NT2/D1 (cell line): ENCODE results near the gene GCM1.

Experiments
- DNase-seq: peaks from one replicate; pipeline ENCODE4 v3.0.0-alpha.2; 2011; ENCODE audit warnings: low read depth, low spot score
- H3K27me3 ChIP-seq: 2 replicates; pipeline ENCODE4 v1.6.0; 2011; ENCODE audit warnings: mild to moderate bottlenecking; ENCODE audit not compliant: insufficient read length, insufficient read depth
- H3K36me3 ChIP-seq: 2 replicates; pipeline ENCODE4 v1.6.1; 2011; ENCODE audit warnings: mild to moderate bottlenecking, low read length, mixed read lengths; ENCODE audit not compliant: insufficient read depth, insufficient read length
- H3K4me1 ChIP-seq: 2 replicates; pipeline ENCODE4 v1.5.1; 2011; ENCODE audit not compliant: insufficient read depth, insufficient read length
- H3K4me3 ChIP-seq: 2 replicates; pipeline ENCODE4 v1.5.1; 2011; ENCODE audit warnings: low read depth; ENCODE audit not compliant: insufficient read length
- H3K9ac ChIP-seq: 2 replicates; pipeline ENCODE4 v1.6.0; 2011; ENCODE audit warnings: low read depth; ENCODE audit not compliant: insufficient read length
- H3K9me3 ChIP-seq: 2 replicates; pipeline ENCODE4 v1.5.1; 2011; ENCODE audit warnings: mild to moderate bottlenecking, low read length; ENCODE audit not compliant: insufficient read depth
- SUZ12 ChIP-seq: IDR thresholded peaks from 2 replicates; pipeline ENCODE4 v1.6.1; 2011; ENCODE audit not compliant: insufficient read length, insufficient read depth; ENCODE audit errors: extremely low read depth
- YY1 ChIP-seq: IDR thresholded peaks from 2 replicates; pipeline ENCODE4 v1.6.1; 2011; ENCODE audit not compliant: insufficient read length, insufficient read depth
- ZNF274 ChIP-seq: IDR thresholded peaks from 2 replicates; pipeline ENCODE4 v1.6.1; 2011; ENCODE audit warnings: mild to moderate bottlenecking, low read depth, low read length

GCM1 gene

GRCh38 chr6:53133961-53134360 is 14.7 kb downstream of the GCM1 start:
- TF ChIP-seq SUZ12 (no peak), YY1 (no peak), ZNF274 (no peak)
- H3K4me1 ChIP-seq = no peaks in the 10 kb centered on the region
- DNase-seq = no peak
- H3K27me3 ChIP-seq = no peaks in the 10 kb centered on the region
- H3K9ac ChIP-seq = no peak overlapping the region
- no peaks in the 10 kb centered on the region for H3K36me3 ChIP-seq
- H3K9me3 ChIP-seq = no peaks in the 10 kb centered on the region
- H3K4me3 ChIP-seq = no peak overlapping the region

- DNase-seq = no peak
- H3K4me1 ChIP-seq = no peaks in the 10 kb centered on the region
- H3K36me3 ChIP-seq = no peaks in the 10 kb centered on the region
- no peak overlapping the region for H3K4me3 ChIP-seq
- no peaks in the 10 kb centered on the region for H3K27me3 ChIP-seq
- H3K9me3 ChIP-seq = no peaks in the 10 kb centered on the region
- TF ChIP-seq SUZ12 = no peak
- no peak for TF ChIP-seq YY1
- H3K9ac ChIP-seq = no peak overlapping the region
Measured at GRCh38 chr6:53130569-53131290, 17.9 kb downstream of the GCM1 start.

- TF ChIP-seq SUZ12 (no peak), ZNF274 (no peak), YY1 (no peak)
- H3K36me3 ChIP-seq = no peaks in the 10 kb centered on the region
- no peaks in the 10 kb centered on the region for H3K27me3 ChIP-seq
- no peaks in the 10 kb centered on the region for H3K9me3 ChIP-seq
- H3K9ac ChIP-seq = no peak overlapping the region
- H3K4me3 ChIP-seq = no peak overlapping the region
- DNase-seq = no peak
- no peaks in the 10 kb centered on the region for H3K4me1 ChIP-seq
Measured at GRCh38 chr6:53128842-53129241, 19.8 kb downstream of the GCM1 start.

GRCh38 chr6:53125276-53125675 is 23.4 kb downstream of the GCM1 start:
- peaks cover 2% of the 10 kb centered on the region for H3K4me1 ChIP-seq
- no peaks in the 10 kb centered on the region for H3K27me3 ChIP-seq

GRCh38 chr6:53124131-53124800 is 24.4 kb downstream of the GCM1 start:
- no peak overlapping the region for H3K4me3 ChIP-seq
- no peaks in the 10 kb centered on the region for H3K27me3 ChIP-seq
- TF ChIP-seq ZNF274 (no peak), SUZ12 (no peak), YY1 (no peak)
- DNase-seq = no peak
- H3K9ac ChIP-seq = no peak overlapping the region
- no peaks in the 10 kb centered on the region for H3K9me3 ChIP-seq
- no peaks in the 10 kb centered on the region for H3K36me3 ChIP-seq
- H3K4me1 ChIP-seq = peaks cover 2% of the 10 kb centered on the region

More at GRCh38 chr6:53125276-53125675, 23.4 kb downstream of the GCM1 start:
- Histone ChIP-seq H3K4me3 (no peak overlapping the region), H3K36me3 (no peaks in the 10 kb centered on the region), H3K9ac (no peak overlapping the region), H3K9me3 (no peaks in the 10 kb centered on the region)
- no peak for TF ChIP-seq SUZ12
- no peak for TF ChIP-seq ZNF274
- TF ChIP-seq YY1 = no peak
- no peak for DNase-seq

- Histone ChIP-seq H3K9ac (no peak overlapping the region), H3K4me3 (no peak overlapping the region), H3K27me3 (peaks cover 4% of the 10 kb centered on the region), H3K36me3 (no peaks in the 10 kb centered on the region), H3K4me1 (peaks cover 7% of the 10 kb centered on the region), H3K9me3 (peaks cover 6% of the 10 kb centered on the region; the same call in 1 of the 2 replicates)
- DNase-seq = peak; percentile 66
- TF ChIP-seq SUZ12 (no peak), ZNF274 (no peak), YY1 (no peak)
Measured at GRCh38 chr6:53119772-53120409, 28.8 kb downstream of the GCM1 start.

- peaks cover 4% of the 10 kb centered on the region for H3K27me3 ChIP-seq
- H3K4me3 ChIP-seq = no peak overlapping the region
- peaks cover 7% of the 10 kb centered on the region; the same call in 1 of the 2 replicates for H3K9me3 ChIP-seq
- DNase-seq = no peak
- no peaks in the 10 kb centered on the region for H3K36me3 ChIP-seq
- H3K9ac ChIP-seq = no peak overlapping the region
- H3K4me1 ChIP-seq = peaks cover 7% of the 10 kb centered on the region
- TF ChIP-seq YY1 = no peak
- TF ChIP-seq ZNF274 = no peak
- TF ChIP-seq SUZ12 = no peak
Measured at GRCh38 chr6:53119349-53119748, 29.3 kb downstream of the GCM1 start.
